ENCODE measurements around the gene USP11.

DNA sequence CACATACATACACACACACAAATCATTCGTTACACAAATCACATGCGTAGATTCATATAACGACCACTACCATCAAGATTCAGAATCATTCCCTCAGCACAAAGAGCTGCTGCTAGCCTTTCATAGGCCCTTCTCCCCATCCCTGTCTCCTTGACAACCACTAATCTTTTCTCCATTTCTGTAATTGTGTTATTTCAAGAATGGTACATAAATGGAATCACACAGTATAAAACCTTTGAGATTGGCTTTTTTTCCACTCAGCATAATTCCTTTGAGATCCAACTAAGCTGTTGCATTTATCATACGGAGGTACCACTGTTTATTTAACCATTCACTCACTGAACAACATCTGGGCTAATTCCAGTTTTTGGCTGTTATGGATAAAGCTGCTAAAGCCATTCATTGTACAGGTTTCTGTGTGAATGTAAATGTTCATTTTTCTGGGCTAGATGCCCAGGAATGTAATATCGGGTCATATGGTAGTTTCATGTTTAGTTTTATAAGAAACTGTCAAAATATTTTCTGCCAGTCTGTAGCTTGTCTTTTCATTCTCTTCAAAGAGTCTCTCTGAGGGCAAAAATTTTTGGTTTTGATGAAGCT is 64.1 kb downstream of the USP11 start:
- TF ChIP-seq, protein P1, sequence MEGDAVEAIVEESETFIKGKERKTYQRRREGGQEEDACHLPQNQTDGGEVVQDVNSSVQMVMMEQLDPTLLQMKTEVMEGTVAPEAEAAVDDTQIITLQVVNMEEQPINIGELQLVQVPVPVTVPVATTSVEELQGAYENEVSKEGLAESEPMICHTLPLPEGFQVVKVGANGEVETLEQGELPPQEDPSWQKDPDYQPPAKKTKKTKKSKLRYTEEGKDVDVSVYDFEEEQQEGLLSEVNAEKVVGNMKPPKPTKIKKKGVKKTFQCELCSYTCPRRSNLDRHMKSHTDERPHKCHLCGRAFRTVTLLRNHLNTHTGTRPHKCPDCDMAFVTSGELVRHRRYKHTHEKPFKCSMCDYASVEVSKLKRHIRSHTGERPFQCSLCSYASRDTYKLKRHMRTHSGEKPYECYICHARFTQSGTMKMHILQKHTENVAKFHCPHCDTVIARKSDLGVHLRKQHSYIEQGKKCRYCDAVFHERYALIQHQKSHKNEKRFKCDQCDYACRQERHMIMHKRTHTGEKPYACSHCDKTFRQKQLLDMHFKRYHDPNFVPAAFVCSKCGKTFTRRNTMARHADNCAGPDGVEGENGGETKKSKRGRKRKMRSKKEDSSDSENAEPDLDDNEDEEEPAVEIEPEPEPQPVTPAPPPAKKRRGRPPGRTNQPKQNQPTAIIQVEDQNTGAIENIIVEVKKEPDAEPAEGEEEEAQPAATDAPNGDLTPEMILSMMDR (IDR thresholded peaks at IDR 0.05 in 4 of 5, conservative IDR thresholded peaks at IDR 0.05 in 1 of 5): no peak
- no peak for TF ChIP-seq POLR2A (IDR thresholded peaks at IDR 0.05)

Measured in gastrocnemius medialis (tissue), 4 donors.